Hepatocyte (in vitro differentiated cells): Measurements from ENCODE around the gene RAP1GAP. TPM values are rescaled to one million over a fixed set of nuclear protein-coding genes. Genes with fewer than 3 reads are reported as not detected.

Experiments
- DNase-seq: peaks from one replicate; pipeline ENCODE4 v3.0.0-alpha.2; 2016; ENCODE audit warnings: low spot score
- H2AFZ ChIP-seq: fragments of 200-600 bp; sonication (generic); 2 replicates; pipeline ENCODE4 v1.6.0; 2016; ENCODE audit warnings: antibody characterized with exemption, mild to moderate bottlenecking
- H3K27ac ChIP-seq: fragments of 200-600 bp; sonication (generic); 2 replicates; pipeline ENCODE4 v1.5.1; 2016; ENCODE audit warnings: mild to moderate bottlenecking
- H3K27me3 ChIP-seq: fragments of 200-600 bp; sonication (generic); 2 replicates; pipeline ENCODE4 v1.6.1; 2016
- H3K36me3 ChIP-seq: fragments of 200-600 bp; sonication (generic); replicated peaks from 2 replicates; pipeline ENCODE4 v1.5.1; 2016; ENCODE audit warnings: low read depth; ENCODE audit not compliant: insufficient read depth
- H3K4me1 ChIP-seq: fragments of 200-600 bp; sonication (generic); 2 replicates; pipeline ENCODE4 v1.5.1; 2016; ENCODE audit warnings: mild to moderate bottlenecking, moderate library complexity; ENCODE audit not compliant: insufficient read depth
- H3K4me2 ChIP-seq: fragments of 200-600 bp; sonication (generic); 2 replicates; pipeline ENCODE4 v1.6.0; 2016
- H3K4me3 ChIP-seq: fragments of 200-600 bp; sonication (generic); 2 replicates; pipeline ENCODE4 v1.5.1; 2016; ENCODE audit warnings: mild to moderate bottlenecking
- H3K79me2 ChIP-seq: fragments of 200-600 bp; sonication (generic); 2 replicates; pipeline ENCODE4 v1.6.0; 2017; ENCODE audit warnings: mild to moderate bottlenecking
- H3K9me2 ChIP-seq: fragments of 200-600 bp; sonication (generic); replicated peaks from 2 replicates; pipeline ENCODE4 v1.6.0; 2017; ENCODE audit warnings: mild to moderate bottlenecking; ENCODE audit not compliant: insufficient read depth
- H3K9me3 ChIP-seq: fragments of 200-600 bp; sonication (generic); 2 replicates; pipeline ENCODE4 v1.5.1; 2016; ENCODE audit warnings: low read depth, mild to moderate bottlenecking
- H4K20me1 ChIP-seq: fragments of 200-600 bp; sonication (generic); 2 replicates; pipeline ENCODE4 v1.6.0; 2016; ENCODE audit warnings: mild to moderate bottlenecking; ENCODE audit not compliant: insufficient read depth, poor library complexity, severe bottlenecking
- CTCF ChIP-seq: fragments of 200-600 bp; sonication (generic); IDR thresholded peaks from 2 replicates; pipeline ENCODE4 v1.5.1; 2016; ENCODE audit warnings: antibody characterized with exemption, mild to moderate bottlenecking; ENCODE audit not compliant: poor library complexity
- EZH2 ChIP-seq: fragments of 200-600 bp; sonication (generic); IDR thresholded peaks from 2 replicates; pipeline ENCODE4 v1.6.1; 2016; ENCODE audit warnings: antibody characterized with exemption, mild to moderate bottlenecking, borderline replicate concordance
- EZH2phosphoT487 ChIP-seq: fragments of 200-600 bp; sonication (generic); IDR thresholded peaks from one replicate; pipeline ENCODE4 v1.6.1; 2018; ENCODE audit warnings: antibody characterized with exemption, mild to moderate bottlenecking, low read depth, moderate library complexity; ENCODE audit not compliant: unreplicated experiment, severe bottlenecking
- WGBS: methylation state at CpG from one replicate; pipeline ENCODE4 v1.1.6; 2016; ENCODE audit warnings: low lambda C conversion rate; ENCODE audit errors: missing lambda C conversion rate; 5-methylcytosine and 5-hydroxymethylcytosine counted together
- polyA plus RNA-seq: library from polyadenylated mRNA; unstranded; fragments of >200 nt; fragmentation: Nextera tagmentation; extraction: Ambion mirVana; gene quantifications from 2 replicates; pipeline ENCODE4 v1.2.1, GENCODE V29; 2016
- total RNA-seq: library from RNA; depleted of rRNA; stranded (reverse); fragments of >200 nt; gene quantifications from 2 replicates; pipeline ENCODE4 v1.2.3, GENCODE V29; 2014

RAP1GAP gene
- total and polyA plus RNA-seq, 2 experiments from 2014 or later = 12.3 to 18.0 TPM

GRCh38 chr1:21654209-21654608, 14.9 kb downstream of the RAP1GAP start:
- no peaks in the 10 kb centered on the region for H3K36me3 ChIP-seq
- no peaks in the 10 kb centered on the region for H3K27me3 ChIP-seq

GRCh38 chr1:21653744-21654100, 15.4 kb downstream of the RAP1GAP start:
- Histone ChIP-seq H3K79me2 (no peaks in the 10 kb centered on the region), H4K20me1 (no peaks in the 10 kb centered on the region), H3K27ac (no peak overlapping the region), H3K9me3 (no peaks in the 10 kb centered on the region), H3K36me3 (no peaks in the 10 kb centered on the region), H3K4me2 (no peak overlapping the region), H3K4me1 (peaks cover 16% of the 10 kb centered on the region), H3K4me3 (no peak overlapping the region), H2AFZ (no peak overlapping the region), H3K27me3 (no peaks in the 10 kb centered on the region), H3K9me2 (no peaks in the 10 kb centered on the region)
- TF ChIP-seq EZH2 (no peak), EZH2phosphoT487 (no peak), CTCF (no peak)
- WGBS = 89% methylated on average over 6 of the region's 6 CpGs
- no peak for DNase-seq

More at GRCh38 chr1:21654209-21654608, 14.9 kb downstream of the RAP1GAP start:
- DNase-seq = no peak
- H3K4me1 ChIP-seq = peaks cover 16% of the 10 kb centered on the region
- no peak overlapping the region for H3K4me3 ChIP-seq
- H3K27ac ChIP-seq = no peak overlapping the region
- no peak overlapping the region for H2AFZ ChIP-seq
- H3K79me2 ChIP-seq = no peaks in the 10 kb centered on the region
- no peaks in the 10 kb centered on the region for H3K9me2 ChIP-seq
- H3K4me2 ChIP-seq = no peak overlapping the region
- WGBS = 84% methylated on average over 6 of the region's 6 CpGs
- no peak for TF ChIP-seq EZH2phosphoT487
- no peak for TF ChIP-seq CTCF
- TF ChIP-seq EZH2 = no peak
- H4K20me1 ChIP-seq = no peaks in the 10 kb centered on the region
- H3K9me3 ChIP-seq = no peaks in the 10 kb centered on the region

- Histone ChIP-seq H3K4me2 (peak overlapping the region; percentile 95), H3K4me3 (no peak overlapping the region), H3K36me3 (no peaks in the 10 kb centered on the region), H3K9me3 (no peaks in the 10 kb centered on the region), H3K9me2 (no peaks in the 10 kb centered on the region), H3K27me3 (no peaks in the 10 kb centered on the region), H4K20me1 (no peaks in the 10 kb centered on the region), H3K4me1 (peaks cover 16% of the 10 kb centered on the region), H3K27ac (no peak overlapping the region), H2AFZ (no peak overlapping the region), H3K79me2 (no peaks in the 10 kb centered on the region)
- no peak for TF ChIP-seq CTCF
- no peak for TF ChIP-seq EZH2
- no peak for TF ChIP-seq EZH2phosphoT487
- no peak for DNase-seq
- 68% methylated on average over 10 of the region's 10 CpGs for WGBS
Measured at GRCh38 chr1:21652937-21653743, 16.0 kb downstream of the RAP1GAP start.
